ENCODE data around the gene HES6.

The HES6 gene

GRCh38 chr2:238238311-238238765 lies 1.5 kb downstream of the HES6 start:
- Histone ChIP-seq H3K27ac (ENCODE audit: low read depth, low read length) (no peak overlapping the region), H2AFZ (ENCODE audit: low read depth, low read length, severe bottlenecking) (no peak overlapping the region), H3K9me3 (ENCODE audit: insufficient read depth, low read length) (no peaks in the 10 kb centered on the region), H3K27me3 (ENCODE audit: low read length) (no peaks in the 10 kb centered on the region), H3K4me2 (ENCODE audit: low read depth, low read length, poor library complexity, severe bottlenecking) (no peak overlapping the region), H4K20me1 (ENCODE audit: low read depth, low read length) (no peaks in the 10 kb centered on the region), H3K9ac (ENCODE audit: low read length) (no peak overlapping the region), H3K79me2 (ENCODE audit: insufficient read depth, low read length) (no peaks in the 10 kb centered on the region), H3K36me3 (ENCODE audit: low read length) (no peaks in the 10 kb centered on the region), H3F3A (ENCODE audit: insufficient read depth) (peaks cover 7% of the 10 kb centered on the region; the same call in 1 of the 2 replicates), H3K4me3 (ENCODE audit: insufficient read depth, low read length, poor library complexity, severe bottlenecking) (no peak overlapping the region), H3K9me2 (replicated peaks; ENCODE audit: insufficient read depth, low read length) (no peaks in the 10 kb centered on the region)
- no peak for TF ChIP-seq CTCF (IDR thresholded peaks at IDR 0.05; ENCODE audit: insufficient read depth, low read length, poor library complexity, severe bottlenecking)
- no peak for TF ChIP-seq EZH2phosphoT487 (conservative IDR thresholded peaks at IDR 0.05; ENCODE audit: low read length)

GRCh38 chr2:238237431-238238135 lies 2.3 kb downstream of the HES6 start:
- H3K27me3 ChIP-seq (ENCODE audit: low read length), result no peaks in the 10 kb centered on the region
- H3K27ac ChIP-seq (ENCODE audit: low read depth, low read length), result no peak overlapping the region
- H3K4me2 ChIP-seq (ENCODE audit: low read depth, low read length, poor library complexity, severe bottlenecking), result no peak overlapping the region
- H3K36me3 ChIP-seq (ENCODE audit: low read length), result no peaks in the 10 kb centered on the region
- TF ChIP-seq EZH2phosphoT487 (conservative IDR thresholded peaks at IDR 0.05; ENCODE audit: low read length) (no peak), CTCF (IDR thresholded peaks at IDR 0.05; ENCODE audit: insufficient read depth, low read length, poor library complexity, severe bottlenecking) (no peak)
- H3K9ac ChIP-seq (ENCODE audit: low read length), result no peak overlapping the region
- H3F3A ChIP-seq (ENCODE audit: insufficient read depth), result peaks cover 7% of the 10 kb centered on the region; the same call in 1 of the 2 replicates
- H2AFZ ChIP-seq (ENCODE audit: low read depth, low read length, severe bottlenecking), result no peak overlapping the region
- no peak overlapping the region for H3K4me3 ChIP-seq (ENCODE audit: insufficient read depth, low read length, poor library complexity, severe bottlenecking)
- H3K9me3 ChIP-seq (ENCODE audit: insufficient read depth, low read length), result no peaks in the 10 kb centered on the region
- no peaks in the 10 kb centered on the region for H3K9me2 ChIP-seq (replicated peaks; ENCODE audit: insufficient read depth, low read length)
- no peaks in the 10 kb centered on the region for H4K20me1 ChIP-seq (ENCODE audit: low read depth, low read length)
- no peaks in the 10 kb centered on the region for H3K79me2 ChIP-seq (ENCODE audit: insufficient read depth, low read length)

GRCh38 chr2:238236571-238236970 lies 3.3 kb downstream of the HES6 start:
- Histone ChIP-seq H2AFZ (ENCODE audit: low read depth, low read length, severe bottlenecking) (no peak overlapping the region), H3K27me3 (ENCODE audit: low read length) (no peaks in the 10 kb centered on the region), H4K20me1 (ENCODE audit: low read depth, low read length) (no peaks in the 10 kb centered on the region), H3K4me2 (ENCODE audit: low read depth, low read length, poor library complexity, severe bottlenecking) (no peak overlapping the region), H3K9me2 (replicated peaks; ENCODE audit: insufficient read depth, low read length) (no peaks in the 10 kb centered on the region), H3K9ac (ENCODE audit: low read length) (no peak overlapping the region), H3F3A (ENCODE audit: insufficient read depth) (no peaks in the 10 kb centered on the region), H3K79me2 (ENCODE audit: insufficient read depth, low read length) (no peaks in the 10 kb centered on the region), H3K36me3 (ENCODE audit: low read length) (no peaks in the 10 kb centered on the region), H3K4me3 (ENCODE audit: insufficient read depth, low read length, poor library complexity, severe bottlenecking) (no peak overlapping the region), H3K27ac (ENCODE audit: low read depth, low read length) (no peak overlapping the region), H3K9me3 (ENCODE audit: insufficient read depth, low read length) (no peaks in the 10 kb centered on the region)
- no peak for TF ChIP-seq EZH2phosphoT487 (conservative IDR thresholded peaks at IDR 0.05; ENCODE audit: low read length)
- no peak for TF ChIP-seq CTCF (IDR thresholded peaks at IDR 0.05; ENCODE audit: insufficient read depth, low read length, poor library complexity, severe bottlenecking)
